Caco-2 (cell line): ENCODE measurements around the gene PPM1J. TPM values are rescaled to one million over a fixed set of nuclear protein-coding genes. Genes with fewer than 3 reads are reported as not detected.

Source experiments
- BruUV-seq: library from RNA; stranded (reverse); fragments of 400-500 nt; replicated peaks from 2 replicates; lab custom pipeline; 2021; lab: Mats Ljungman, UMichigan
- CTCF ChIA-PET: fragments of 300-600 bp; sonication (Branson Sonifier 250); formaldehyde crosslinking; loops from one replicate; lab custom pipeline; 2022; ENCODE audit warnings: antibody characterized with exemption; lab: Charles Lee
- POLR2A ChIA-PET: fragments of 300-600 bp; sonication (Branson Sonifier 250); formaldehyde crosslinking; loops from one replicate; lab custom pipeline; 2022; ENCODE audit warnings: antibody characterized with exemption; lab: Charles Lee
- DNase-seq, 2 experiments: peaks; one replicate each; pipeline versions ENCODE4 v3.0.0 to v3.0.0-alpha.2; 2020 to 2022
- H3K27me3 ChIP-seq: replicated peaks from 2 replicates; pipeline ENCODE4 v1.6.0; 2011; ENCODE audit warnings: low read length; ENCODE audit not compliant: control insufficient read depth, insufficient read depth
- H3K36me3 ChIP-seq: 2 replicates; pipeline ENCODE4 v1.5.1; 2011; ENCODE audit warnings: low read length; ENCODE audit not compliant: control insufficient read depth, insufficient read depth
- H3K4me1 ChIP-seq: fragments of 250-450 bp; sonication (Bioruptor Pico); 2 replicates; pipeline ENCODE4 v1.5.1; 2020; ENCODE audit warnings: mild to moderate bottlenecking
- H3K4me3 ChIP-seq: 2 replicates; pipeline ENCODE4 v1.5.1; 2011; ENCODE audit warnings: low read depth, mild to moderate bottlenecking, control low read depth, low read length
- H3K9me3 ChIP-seq: fragments of 250-450 bp; sonication (Bioruptor Pico); 2 replicates; pipeline ENCODE4 v1.5.1; 2020; ENCODE audit warnings: mild to moderate bottlenecking, moderate library complexity
- H3K27ac Mint-ChIP-seq: one replicate; pipeline ENCODE4 v1.8.0; 2022; ENCODE audit warnings: mixed read lengths; ENCODE audit not compliant: unreplicated experiment
- H3K27me3 Mint-ChIP-seq: one replicate; pipeline ENCODE4 v1.8.0; 2022; ENCODE audit warnings: mixed read lengths; ENCODE audit not compliant: insufficient read depth, unreplicated experiment
- H3K36me3 Mint-ChIP-seq: one replicate; pipeline ENCODE4 v1.8.0; 2022; ENCODE audit warnings: mild to moderate bottlenecking, mixed read lengths; ENCODE audit not compliant: insufficient read depth, unreplicated experiment
- H3K4me1 Mint-ChIP-seq: one replicate; pipeline ENCODE4 v1.8.0; 2022; ENCODE audit warnings: low read depth, mixed read lengths; ENCODE audit not compliant: unreplicated experiment
- H3K4me3 Mint-ChIP-seq: one replicate; pipeline ENCODE4 v1.8.0; 2022; ENCODE audit warnings: mild to moderate bottlenecking, moderate library complexity, mixed read lengths; ENCODE audit not compliant: unreplicated experiment
- H3K9me3 Mint-ChIP-seq: one replicate; pipeline ENCODE4 v1.8.0; 2022; ENCODE audit warnings: mixed read lengths; ENCODE audit not compliant: unreplicated experiment
- intact Hi-C: fragments of 100-400 bp; cut with micrococcal nuclease; formaldehyde crosslinking; loops from one replicate; pipeline ENCODE4 v1.10.0; 2022; ENCODE audit not compliant: unreplicated experiment
- total RNA-seq: library from RNA; stranded (reverse); gene quantifications from 2 replicates; pipeline ENCODE4 v1.2.3, GENCODE V29; 2022
- TF ChIP-seq, protein P1 (sequence below), 2 experiments: fragments of 200-600 bp in 1 of 2; IDR thresholded peaks; 1 replicate in 1 of 2; 2 replicates in 1 of 2; pipeline versions ENCODE4 v1.5.1 to v1.8.0; 2011 to 2022; ENCODE audit warnings: antibody characterized with exemption in 1 of 2, control low read depth in 1 of 2, inconsistent platforms in 1 of 2, low read depth in 1 of 2, low read length in 1 of 2, mild to moderate bottlenecking in 1 of 2, moderate library complexity in 1 of 2; ENCODE audit not compliant: insufficient read depth in 1 of 2, severe bottlenecking in 1 of 2, unreplicated experiment in 1 of 2

Gene PPM1J
- total RNA-seq, 1 experiment from 2014 or later = 1.5 TPM

DNA sequence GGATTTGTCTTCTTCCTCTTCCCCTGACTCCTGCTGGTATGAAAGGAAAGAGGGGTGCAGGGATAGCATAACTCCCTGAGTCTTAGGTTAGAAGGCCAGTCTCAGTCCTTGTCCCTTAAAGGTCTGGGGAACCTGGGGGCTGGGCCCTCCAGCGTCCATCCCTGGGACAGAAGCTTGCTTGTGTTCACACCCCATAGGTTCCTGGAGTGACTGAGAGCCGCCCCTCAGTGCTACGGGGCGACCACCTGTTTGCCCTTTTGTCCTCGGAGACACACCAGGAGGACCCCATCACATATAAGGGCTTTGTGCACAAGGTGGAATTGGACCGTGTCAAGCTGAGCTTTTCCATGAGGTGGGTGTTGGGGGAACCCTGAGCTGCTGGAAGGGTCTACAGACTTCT, 21.3 kb downstream of the PPM1J start:
- intact Hi-C loops = no loop called here
- H3K27me3 ChIP-seq = no peaks in the 10 kb centered on the region
- Mint-ChIP-seq H3K4me3 (no peak overlapping the region), H3K27ac (no peak overlapping the region), H3K4me1 (peaks cover 4% of the 10 kb centered on the region), H3K9me3 (no peaks in the 10 kb centered on the region), H3K36me3 (peaks cover 53% of the 10 kb centered on the region), H3K27me3 (no peaks in the 10 kb centered on the region)
- H3K4me3 ChIP-seq = no peak overlapping the region
- H3K36me3 ChIP-seq = peaks cover 1% of the 10 kb centered on the region; the same call in 1 of the 2 replicates
- DNase-seq = no peak
- peaks cover 16% of the 10 kb centered on the region for H3K4me1 ChIP-seq
- H3K9me3 ChIP-seq = no peaks in the 10 kb centered on the region
- ChIA-PET POLR2A (no interaction called here), CTCF (interaction anchor here (0.6 kb wide), 1 partner anchor 10 kb away, joined by 3 read pairs; no protein-coding TSS in a partner anchor)
- TF ChIP-seq, protein P1, sequence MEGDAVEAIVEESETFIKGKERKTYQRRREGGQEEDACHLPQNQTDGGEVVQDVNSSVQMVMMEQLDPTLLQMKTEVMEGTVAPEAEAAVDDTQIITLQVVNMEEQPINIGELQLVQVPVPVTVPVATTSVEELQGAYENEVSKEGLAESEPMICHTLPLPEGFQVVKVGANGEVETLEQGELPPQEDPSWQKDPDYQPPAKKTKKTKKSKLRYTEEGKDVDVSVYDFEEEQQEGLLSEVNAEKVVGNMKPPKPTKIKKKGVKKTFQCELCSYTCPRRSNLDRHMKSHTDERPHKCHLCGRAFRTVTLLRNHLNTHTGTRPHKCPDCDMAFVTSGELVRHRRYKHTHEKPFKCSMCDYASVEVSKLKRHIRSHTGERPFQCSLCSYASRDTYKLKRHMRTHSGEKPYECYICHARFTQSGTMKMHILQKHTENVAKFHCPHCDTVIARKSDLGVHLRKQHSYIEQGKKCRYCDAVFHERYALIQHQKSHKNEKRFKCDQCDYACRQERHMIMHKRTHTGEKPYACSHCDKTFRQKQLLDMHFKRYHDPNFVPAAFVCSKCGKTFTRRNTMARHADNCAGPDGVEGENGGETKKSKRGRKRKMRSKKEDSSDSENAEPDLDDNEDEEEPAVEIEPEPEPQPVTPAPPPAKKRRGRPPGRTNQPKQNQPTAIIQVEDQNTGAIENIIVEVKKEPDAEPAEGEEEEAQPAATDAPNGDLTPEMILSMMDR (IDR thresholded peaks at IDR 0.05; ENCODE audit: insufficient read depth in 1 of 2, low read depth in 1 of 2, low read length in 1 of 2, severe bottlenecking in 1 of 2, unreplicated experiment in 1 of 2) = no peak
- no TSS peak for BruUV-seq

DNA sequence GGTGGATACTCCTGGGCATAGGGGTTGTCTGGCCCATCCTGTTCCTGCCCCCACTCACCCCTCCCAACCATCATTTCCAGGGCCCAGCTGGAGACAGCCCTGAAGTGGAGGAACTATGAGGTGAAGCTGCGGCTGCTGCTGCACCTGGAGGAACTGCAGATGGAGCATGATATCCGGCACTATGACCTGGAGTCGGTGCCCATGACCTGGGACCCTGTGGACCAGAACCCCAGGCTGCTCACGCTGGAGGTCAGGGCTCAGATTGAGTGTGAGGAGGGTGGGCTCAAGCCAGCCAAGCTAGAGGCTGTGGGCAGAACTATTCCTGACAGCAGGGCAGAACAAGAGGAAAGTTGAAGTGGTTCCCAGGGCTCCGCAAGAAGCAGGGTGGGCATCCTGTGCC, 22.5 kb downstream of the PPM1J start:
- Mint-ChIP-seq H3K27ac (no peak overlapping the region), H3K4me1 (no peaks in the 10 kb centered on the region), H3K27me3 (no peaks in the 10 kb centered on the region), H3K9me3 (no peaks in the 10 kb centered on the region), H3K4me3 (no peak overlapping the region), H3K36me3 (peaks cover 47% of the 10 kb centered on the region)
- no TSS peak for BruUV-seq
- ChIA-PET POLR2A (no interaction called here), CTCF (no interaction called here)
- no peak for DNase-seq
- no peaks in the 10 kb centered on the region for H3K9me3 ChIP-seq
- H3K4me1 ChIP-seq = peaks cover 6% of the 10 kb centered on the region
- H3K27me3 ChIP-seq = no peaks in the 10 kb centered on the region
- no peaks in the 10 kb centered on the region; the same call in 1 of the 2 replicates for H3K36me3 ChIP-seq
- H3K4me3 ChIP-seq = no peak overlapping the region
- TF ChIP-seq, protein P1 (IDR thresholded peaks at IDR 0.05; ENCODE audit: insufficient read depth in 1 of 2, low read depth in 1 of 2, low read length in 1 of 2, severe bottlenecking in 1 of 2, unreplicated experiment in 1 of 2) = no peak
- intact Hi-C loops = no loop called here

DNA sequence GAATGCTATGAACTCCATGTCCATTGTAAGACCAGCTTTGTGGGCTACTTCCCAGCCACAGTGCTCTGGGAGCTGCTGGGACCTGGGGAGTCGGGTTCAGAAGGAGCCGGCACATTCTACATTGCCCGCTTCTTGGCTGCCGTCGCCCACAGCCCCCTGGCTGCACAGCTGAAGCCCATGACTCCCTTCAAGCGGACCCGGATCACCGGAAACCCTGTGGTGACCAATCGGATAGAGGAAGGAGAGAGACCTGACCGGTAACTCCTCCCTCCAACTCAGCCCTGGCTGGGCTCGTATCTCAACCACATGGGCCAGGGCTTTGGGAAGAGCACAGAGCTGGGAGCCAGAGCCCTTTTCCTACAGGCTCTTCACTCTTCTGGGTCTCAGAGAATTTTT, 25.3 kb downstream of the PPM1J start:
- ChIA-PET POLR2A (no interaction called here), CTCF (no interaction called here)

More for the DNA sequence above, 25.3 kb downstream of the PPM1J start:
- Histone ChIP-seq H3K4me3 (no peak overlapping the region), H3K9me3 (no peaks in the 10 kb centered on the region), H3K27me3 (no peaks in the 10 kb centered on the region), H3K4me1 (no peaks in the 10 kb centered on the region), H3K36me3 (no peaks in the 10 kb centered on the region)
- peaks cover 10% of the 10 kb centered on the region for H3K4me1 Mint-ChIP-seq
- intact Hi-C loops = no loop called here
- H3K27ac Mint-ChIP-seq = no peak overlapping the region
- H3K9me3 Mint-ChIP-seq = no peaks in the 10 kb centered on the region
- DNase-seq = no peak
- no peak overlapping the region for H3K4me3 Mint-ChIP-seq
- no TSS peak for BruUV-seq
- no peaks in the 10 kb centered on the region for H3K27me3 Mint-ChIP-seq
- TF ChIP-seq, protein P1 (IDR thresholded peaks at IDR 0.05; ENCODE audit: insufficient read depth in 1 of 2, low read depth in 1 of 2, low read length in 1 of 2, severe bottlenecking in 1 of 2, unreplicated experiment in 1 of 2) = no peak
- peaks cover 37% of the 10 kb centered on the region for H3K36me3 Mint-ChIP-seq
